Keratinocyte (primary cell): ENCODE data around the gene BFSP2. TPM values are rescaled to one million over a fixed set of nuclear protein-coding genes. Genes with fewer than 3 reads are reported as not detected.

ENCODE experiments used
- DNase-seq: peaks from one replicate; pipeline ENCODE4 v3.0.0-alpha.2; 2011; ENCODE audit warnings: low read depth, missing footprints, low spot score
- FAIRE-seq: peaks from 2 replicates; lab custom pipeline; 2011; peaks lifted over from hg19 to GRCh38; lab: Jason Lieb, UNC
- H2AFZ ChIP-seq: 2 replicates; pipeline ENCODE4 v1.6.0; 2012; ENCODE audit warnings: low read length, control low read depth, inconsistent platforms; ENCODE audit not compliant: control insufficient read depth
- H3K27ac ChIP-seq: 2 replicates; pipeline ENCODE4 v1.5.1; 2011; ENCODE audit warnings: low read length; ENCODE audit not compliant: control insufficient read depth, insufficient read depth
- H3K27me3 ChIP-seq: 3 replicates; pipeline ENCODE4 v1.6.0; 2011; ENCODE audit warnings: low read length; ENCODE audit not compliant: control insufficient read depth, insufficient read depth; ENCODE audit errors: extremely low read depth
- H3K36me3 ChIP-seq, 2 experiments: 2 replicates in 1 of 2; 3 replicates in 1 of 2; pipeline ENCODE4 v1.5.1; 2011; ENCODE audit warnings: low read length in 2 of 2, mild to moderate bottlenecking in 1 of 2; ENCODE audit not compliant: control insufficient read depth in 2 of 2, insufficient read depth in 2 of 2; ENCODE audit errors: extremely low read depth in 1 of 2
- H3K4me1 ChIP-seq: 3 replicates; pipeline ENCODE4 v1.5.1; 2011; ENCODE audit warnings: low read length; ENCODE audit not compliant: control insufficient read depth, insufficient read depth; ENCODE audit errors: extremely low read depth
- H3K4me2 ChIP-seq: 3 replicates; pipeline ENCODE4 v1.6.0; 2011; ENCODE audit warnings: low read depth, low read length; ENCODE audit not compliant: control insufficient read depth, insufficient read depth; ENCODE audit errors: extremely low read depth
- H3K4me3 ChIP-seq, 3 experiments: fragments of 200-600 bp in 1 of 3; sonication (generic) in 1 of 3; 2 replicates in 2 of 3; 3 replicates in 1 of 3; pipeline ENCODE4 v1.5.1; 2011 to 2016; ENCODE audit warnings: low read length in 3 of 3, mild to moderate bottlenecking in 3 of 3, control low read depth in 2 of 3, inconsistent platforms in 1 of 3, low read depth in 1 of 3, mixed read lengths in 1 of 3, mixed run types in 1 of 3, moderate library complexity in 1 of 3; ENCODE audit not compliant: control insufficient read depth in 2 of 3, insufficient read depth in 2 of 3; ENCODE audit errors: extremely low read depth in 1 of 3
- H3K79me2 ChIP-seq: 2 replicates; pipeline ENCODE4 v1.6.0; 2012; ENCODE audit warnings: low read length; ENCODE audit not compliant: control insufficient read depth, insufficient read depth
- H3K9ac ChIP-seq: 3 replicates; pipeline ENCODE4 v1.6.0; 2011; ENCODE audit warnings: low read length; ENCODE audit not compliant: control insufficient read depth, insufficient read depth; ENCODE audit errors: extremely low read depth
- H3K9me1 ChIP-seq: 3 replicates; pipeline ENCODE4 v1.6.0; 2011; ENCODE audit warnings: low read length; ENCODE audit not compliant: control insufficient read depth, insufficient read depth; ENCODE audit errors: extremely low read depth
- H3K9me3 ChIP-seq: 2 replicates; pipeline ENCODE4 v1.5.1; 2012; ENCODE audit warnings: low read depth, low read length; ENCODE audit not compliant: control insufficient read depth
- H4K20me1 ChIP-seq: 3 replicates; pipeline ENCODE4 v1.6.0; 2011; ENCODE audit warnings: low read length; ENCODE audit not compliant: control insufficient read depth, insufficient read depth; ENCODE audit errors: extremely low read depth
- CTCF ChIP-seq, 3 experiments: IDR thresholded peaks in 1 of 3; conservative IDR thresholded peaks in 1 of 3; optimal IDR thresholded peaks in 1 of 3; 2 replicates in 2 of 3; 3 replicates in 1 of 3; pipeline versions ENCODE3 to v1.5.1; 2011; ENCODE audit warnings: low read length in 3 of 3, mild to moderate bottlenecking in 3 of 3, moderate library complexity in 2 of 3, control low read depth in 1 of 3, inconsistent platforms in 1 of 3; ENCODE audit not compliant: insufficient read depth in 2 of 3; ENCODE audit errors: extremely low read depth in 1 of 3
- EZH2 ChIP-seq: IDR thresholded peaks from one replicate; pipeline ENCODE4 v1.6.1; 2012; ENCODE audit warnings: inconsistent platforms, mild to moderate bottlenecking, low read length, moderate library complexity
- dilution Hi-C: fragments of 300-500 bp; cut with MboI; formaldehyde crosslinking; loops from one replicate; pipeline ENCODE4 v1.7.0; 2020; ENCODE audit warnings: low sequenced_read_pairs; ENCODE audit not compliant: extremely low pct_ligation_motif_present
- polyA plus RNA-seq, 5 experiments: library from polyadenylated mRNA; depleted of rRNA in 3 of 5; stranded (reverse) in 3 of 5; stranded (forward) in 1 of 5; unstranded in 1 of 5; fragments of >200 nt; gene quantifications; 1 replicate in 1 of 5; 2 replicates in 3 of 5; 3 replicates in 1 of 5; pipeline versions ENCODE4 v1.2.1 to v1.2.3, GENCODE V29; 2011 to 2012; ENCODE audit warnings: missing spikeins in 2 of 5, low read depth in 1 of 5, low replicate concordance in 1 of 5

BFSP2 gene
- polyA plus RNA-seq, 1 donor (not counting 4 experiments of a cell fraction or from before 2014, with no cell fraction given), result not detected

GRCh38 chr3:133361435-133361834, 38.4 kb upstream of the BFSP2 start:
- FAIRE-seq (no peak), DNase-seq (no peak)
- Histone ChIP-seq H4K20me1 (no peaks in the 10 kb centered on the region), H3K27ac (no peak overlapping the region), H3K9me1 (no peaks in the 10 kb centered on the region), H3K9ac (no peak overlapping the region), H3K36me3 (no peaks in the 10 kb centered on the region), H3K79me2 (no peaks in the 10 kb centered on the region), H3K4me3 (no peak overlapping the region), H3K4me1 (no peaks in the 10 kb centered on the region), H3K27me3 (no peaks in the 10 kb centered on the region), H2AFZ (no peak overlapping the region), H3K4me2 (no peak overlapping the region), H3K9me3 (no peaks in the 10 kb centered on the region)
- dilution Hi-C loops, result no loop called here
- no peak for TF ChIP-seq EZH2

GRCh38 chr3:133362539-133362938, 37.3 kb upstream of the BFSP2 start:
- Histone ChIP-seq H3K27me3 (peaks cover under 1% of the 10 kb centered on the region), H3K79me2 (no peaks in the 10 kb centered on the region), H3K9me3 (no peaks in the 10 kb centered on the region), H3K27ac (no peak overlapping the region), H3K4me2 (no peak overlapping the region), H3K36me3 (no peaks in the 10 kb centered on the region), H3K4me1 (no peaks in the 10 kb centered on the region), H4K20me1 (no peaks in the 10 kb centered on the region), H2AFZ (no peak overlapping the region), H3K9me1 (no peaks in the 10 kb centered on the region), H3K9ac (no peak overlapping the region), H3K4me3 (no peak overlapping the region)
- dilution Hi-C loops, result no loop called here
- TF ChIP-seq CTCF (optimal IDR thresholded peaks at IDR 0.05 in 1 of 3, IDR thresholded peaks at IDR 0.05 in 1 of 3, conservative IDR thresholded peaks at IDR 0.05 in 1 of 3; ENCODE audit: extremely low read depth in 1 of 3, insufficient read depth in 2 of 3, low read length in 3 of 3), result no peak
- TF ChIP-seq EZH2, result no peak
- DNase-seq (no peak), FAIRE-seq (no peak)

- FAIRE-seq, result no peak
- TF ChIP-seq CTCF (optimal IDR thresholded peaks at IDR 0.05 in 1 of 3, IDR thresholded peaks at IDR 0.05 in 1 of 3, conservative IDR thresholded peaks at IDR 0.05 in 1 of 3; ENCODE audit: extremely low read depth in 1 of 3, insufficient read depth in 2 of 3, low read length in 3 of 3) (no peak), EZH2 (no peak)
- Histone ChIP-seq H3K9me3 (no peaks in the 10 kb centered on the region), H3K36me3 (no peaks in the 10 kb centered on the region), H3K27ac (no peak overlapping the region), H4K20me1 (no peaks in the 10 kb centered on the region), H3K9ac (no peak overlapping the region), H2AFZ (no peak overlapping the region), H3K4me1 (no peaks in the 10 kb centered on the region), H3K27me3 (peaks cover 7% of the 10 kb centered on the region), H3K4me3 (no peak overlapping the region), H3K79me2 (no peaks in the 10 kb centered on the region), H3K9me1 (no peaks in the 10 kb centered on the region), H3K4me2 (no peak overlapping the region)
- dilution Hi-C loops, result no loop called here
- DNase-seq, result no peak
Observed at GRCh38 chr3:133364704-133365103, 35.2 kb upstream of the BFSP2 start.
